Myocyte (in vitro differentiated cells): ENCODE data around the gene PPARGC1A. TPM values are rescaled to one million over a fixed set of nuclear protein-coding genes. Genes with fewer than 3 reads are reported as not detected.

Experiments
- DNase-seq: peaks from one replicate; pipeline ENCODE4 v3.0.0-alpha.2; 2012; ENCODE audit warnings: low read depth
- polyA plus RNA-seq: library from polyadenylated mRNA; unstranded; fragments of >200 nt; gene quantifications from one replicate; pipeline ENCODE4 v1.2.1, GENCODE V29; 2012; ENCODE audit warnings: missing spikeins
- total RNA-seq: library from RNA; depleted of rRNA; stranded (reverse); fragments of >200 nt; gene quantifications from 2 replicates; pipeline ENCODE4 v1.2.3, GENCODE V29; 2014

Gene PPARGC1A
- 4.8 and 8.2 TPM in 2 replicates for total RNA-seq
- polyA plus RNA-seq, result 0.52 TPM

DNA sequence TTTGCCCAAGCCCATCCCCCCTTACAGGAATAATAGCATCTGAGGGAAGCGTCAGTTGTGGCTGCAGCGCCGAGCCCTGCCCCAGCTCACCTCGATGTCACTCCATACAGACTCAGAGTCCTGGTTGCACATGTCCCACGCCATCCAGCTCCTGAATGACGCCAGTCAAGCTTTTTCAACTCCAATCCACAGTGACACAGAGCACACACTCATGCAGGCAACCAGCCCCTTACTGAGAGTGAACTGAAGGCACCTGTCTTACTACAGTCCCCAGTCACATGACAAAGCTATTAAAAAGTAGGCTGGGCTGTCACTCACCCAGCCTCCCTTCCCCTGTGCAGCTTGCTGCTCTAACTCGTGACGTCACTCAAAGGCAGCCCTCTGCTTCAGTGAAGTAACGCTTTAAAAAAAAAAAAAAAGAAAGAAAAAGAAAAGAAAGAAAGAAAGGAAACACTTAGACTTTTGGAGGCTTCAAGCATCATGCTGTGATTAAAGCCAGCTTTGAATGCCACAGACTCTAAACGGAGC lies at the start of gene PPARGC1A:
Gene PPARGC1A (minus strand): TSS at position 234 of the 528 bp plus-strand sequence. CDS start 90 bp downstream, at position 144.
- DNase-seq, result peak; percentile 78

DNA sequence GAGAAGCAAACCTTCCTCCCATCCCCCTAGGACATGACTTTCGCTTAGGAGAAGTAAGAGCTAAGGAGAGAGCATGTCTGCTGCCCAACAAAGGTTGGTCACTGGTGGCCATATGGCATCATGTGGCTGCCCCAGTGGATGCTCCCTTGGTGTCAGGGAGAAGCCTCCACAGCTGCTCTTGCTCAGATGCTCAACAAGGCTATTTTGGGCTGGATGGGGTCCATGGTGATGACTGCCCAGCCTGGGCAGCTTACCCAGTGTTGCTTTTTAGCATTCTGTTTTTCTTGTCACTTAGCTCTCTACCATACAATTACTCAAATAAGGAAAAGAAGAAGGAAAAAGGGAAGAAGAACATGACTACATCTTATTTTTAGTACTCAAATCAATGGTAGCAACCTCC lies 48.9 kb upstream of the PPARGC1A start:
- peak; percentile 89 for DNase-seq

DNA sequence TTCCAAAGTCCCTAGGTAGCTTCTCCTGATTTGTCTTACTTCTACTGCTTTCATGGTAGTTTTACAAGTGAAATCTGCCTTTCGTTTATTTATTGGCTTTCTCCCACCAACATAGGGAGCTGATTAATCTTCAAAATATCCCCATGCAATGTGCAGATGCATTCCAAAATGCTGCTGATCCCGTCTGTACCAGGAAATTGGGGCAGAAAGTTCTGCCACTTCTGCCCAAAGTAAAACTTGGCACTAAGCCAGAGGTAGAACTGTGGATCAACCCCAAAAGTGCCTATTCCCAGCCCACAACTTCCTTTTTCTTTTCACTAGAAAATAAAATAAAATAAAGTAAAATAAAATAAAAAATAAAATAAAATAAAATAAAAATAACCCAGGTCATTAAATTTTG lies 47.3 kb upstream of the PPARGC1A start:
- no peak for DNase-seq

- peak; percentile 98 for DNase-seq
Measured at GRCh38 chr4:23934915-23935314, 45.1 kb upstream of the PPARGC1A start.

DNA sequence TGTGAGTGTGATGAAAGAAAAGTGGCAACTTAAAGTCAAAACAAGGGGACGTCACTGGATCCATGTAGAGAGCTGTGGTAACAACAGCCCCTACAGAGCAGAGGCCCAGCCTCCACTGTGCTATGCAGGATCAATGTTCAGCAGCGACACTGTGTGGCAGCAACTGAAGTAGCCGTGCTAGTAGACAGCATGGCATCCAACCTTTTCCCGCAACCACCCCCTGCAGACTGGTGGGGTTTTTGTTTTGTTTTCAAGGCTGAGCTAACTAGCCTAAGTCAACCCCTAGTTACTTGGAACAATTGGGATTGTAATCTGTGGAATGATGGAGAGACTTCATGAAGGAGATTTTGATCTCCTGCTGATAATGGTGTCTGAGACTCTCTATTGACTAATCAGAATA lies 44.4 kb upstream of the PPARGC1A start:
- no peak for DNase-seq

DNA sequence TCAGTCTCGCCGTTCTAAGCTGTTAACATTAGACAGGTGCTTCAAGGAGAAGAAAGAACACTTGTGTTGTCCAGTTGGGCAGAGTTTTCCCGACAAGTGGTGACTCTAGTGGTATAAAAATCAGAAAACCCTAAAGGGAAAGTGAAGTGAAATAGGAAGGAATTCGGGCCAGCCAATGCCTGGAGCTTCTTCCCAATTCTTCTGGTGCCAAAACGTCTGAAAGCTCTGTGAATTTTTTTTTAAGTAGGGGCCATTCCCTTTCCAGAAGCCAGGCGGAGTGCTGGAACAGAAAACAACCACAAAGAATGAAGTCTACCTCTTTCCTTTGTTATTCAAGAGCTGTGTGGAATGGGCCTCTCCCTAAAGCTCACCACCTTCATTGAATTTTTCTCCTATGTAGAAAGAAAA lies 43.1 kb upstream of the PPARGC1A start:
- peak; percentile 76 for DNase-seq

- DNase-seq, result no peak
Measured at GRCh38 chr4:23932186-23932585, 42.3 kb upstream of the PPARGC1A start.

DNA sequence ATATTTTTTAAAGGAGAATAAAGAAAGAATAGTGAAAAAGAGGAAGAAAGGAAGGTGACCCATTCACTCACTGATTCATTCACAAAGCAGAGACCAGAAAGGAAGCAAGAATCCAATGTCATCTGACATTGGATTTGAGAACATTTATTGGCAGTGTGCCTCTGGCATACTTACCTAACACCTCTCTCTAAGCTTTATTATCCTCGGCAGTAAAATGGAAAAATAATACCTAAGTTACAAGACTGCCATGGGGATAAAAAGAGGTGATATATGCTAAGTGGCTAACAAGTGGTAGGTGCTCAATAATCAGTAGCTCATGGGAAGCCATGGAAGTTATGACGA lies 41.6 kb upstream of the PPARGC1A start:
- DNase-seq, result no peak

DNA sequence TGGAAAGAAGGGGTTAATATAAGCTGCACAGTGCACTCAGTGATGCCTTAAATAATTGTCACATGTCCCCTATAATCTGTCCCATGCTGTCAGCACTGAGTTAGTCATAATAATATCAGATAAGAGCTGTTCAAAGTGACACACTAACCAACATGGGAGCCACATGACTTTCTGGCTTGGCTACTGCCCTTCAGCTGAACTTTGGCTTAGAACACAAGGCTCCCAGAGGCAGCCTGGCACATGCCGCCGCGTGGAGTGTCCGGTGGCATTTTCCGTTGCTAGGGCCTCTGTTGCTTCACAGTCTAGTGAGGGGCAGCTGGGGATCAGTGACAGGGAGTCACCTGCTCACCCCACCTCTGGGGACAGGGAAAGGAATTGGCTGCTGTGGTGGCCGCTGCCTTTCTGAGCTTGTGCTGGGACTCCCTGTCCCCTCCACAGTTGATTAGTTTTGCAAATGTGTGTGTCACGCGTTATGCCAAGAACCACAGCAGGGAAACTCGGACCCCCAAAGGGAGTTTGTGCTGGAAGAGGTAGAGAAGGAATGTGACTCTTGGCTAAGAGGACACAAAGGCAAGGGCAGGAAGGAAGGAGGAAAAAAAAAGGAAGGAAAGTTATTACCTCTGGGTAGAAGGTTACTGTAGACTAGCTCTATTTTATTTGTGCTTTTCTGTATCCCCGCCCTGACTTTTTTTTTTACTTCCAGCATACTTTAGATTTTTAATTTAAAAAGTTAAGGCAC lies 41.1 kb upstream of the PPARGC1A start:
- DNase-seq, result peak; percentile 88

DNA sequence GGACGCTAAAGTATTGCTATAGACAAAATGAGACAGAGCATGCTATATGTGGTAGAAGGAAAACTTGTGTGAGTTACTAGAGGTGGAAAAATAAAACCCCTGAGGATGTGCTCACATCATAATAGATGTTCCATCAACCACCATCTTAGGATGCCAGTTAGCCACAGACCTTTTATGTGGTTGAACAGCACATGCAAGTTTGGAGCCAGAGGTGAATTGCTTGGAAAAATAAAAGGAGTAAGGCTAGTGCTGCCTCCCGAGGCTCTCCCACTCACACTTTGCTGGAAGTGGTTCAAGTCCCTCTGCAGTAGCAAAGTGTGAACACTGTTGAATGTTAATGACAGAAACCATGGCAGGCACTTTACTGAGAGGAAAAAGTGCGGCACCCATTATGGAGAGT lies 39.4 kb upstream of the PPARGC1A start:
- peak; percentile 55 for DNase-seq

DNA sequence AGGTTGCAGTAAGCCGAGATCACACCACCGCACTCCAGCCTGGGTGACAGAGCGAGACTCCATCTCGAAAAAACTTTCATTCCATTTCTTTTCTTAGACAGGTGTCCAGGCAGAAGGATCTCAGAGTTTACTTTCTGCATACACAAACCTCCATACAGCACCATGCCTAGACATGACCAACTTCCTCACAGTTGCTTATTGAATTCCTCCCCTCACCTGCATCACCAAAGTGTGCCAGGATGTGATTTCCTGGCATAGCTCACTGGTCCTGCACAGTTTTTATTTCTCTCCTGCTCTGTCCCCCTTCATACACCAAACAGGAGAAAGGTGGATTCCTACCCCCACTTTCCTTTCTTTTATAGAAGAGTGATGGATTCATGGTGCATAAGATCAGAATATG lies 34.7 kb upstream of the PPARGC1A start:
- DNase-seq, result no peak

DNA sequence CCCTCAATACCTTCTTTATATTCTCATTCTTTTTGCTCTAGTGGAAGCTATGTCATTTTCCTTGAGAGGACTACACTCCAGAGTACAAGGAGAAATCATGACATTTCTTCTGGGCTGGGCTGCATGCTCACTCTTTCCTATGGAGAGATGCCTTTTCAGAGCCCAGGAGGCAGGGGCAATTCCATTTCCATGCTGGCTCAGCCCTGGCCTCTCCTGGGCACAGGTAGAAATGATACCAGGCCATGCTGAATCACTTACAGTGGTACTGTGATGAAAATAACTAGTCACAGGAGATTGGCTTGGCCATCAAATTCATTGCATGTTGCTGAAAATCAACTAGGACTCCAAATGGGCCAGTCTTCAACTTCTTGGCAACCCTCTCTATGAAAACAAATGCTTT lies 34.0 kb upstream of the PPARGC1A start:
- DNase-seq, result no peak

DNA sequence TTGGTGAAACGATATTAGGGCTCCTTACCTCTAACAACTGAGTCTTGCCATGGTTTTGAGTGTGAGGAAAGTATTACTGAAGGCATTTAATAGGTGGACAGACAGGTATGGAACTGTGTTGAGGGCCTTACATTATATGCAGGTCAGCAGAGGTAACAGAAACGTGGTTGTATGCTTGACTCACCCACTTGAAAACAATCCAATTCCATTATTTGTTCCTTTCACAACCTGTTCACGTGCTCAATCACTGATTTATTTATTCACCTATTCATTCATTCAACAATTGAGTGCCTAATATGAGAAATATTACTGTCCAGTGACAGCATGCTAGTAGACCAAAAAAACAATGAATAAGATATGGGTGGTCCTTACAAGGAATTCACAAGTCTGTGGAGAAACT lies 33.3 kb upstream of the PPARGC1A start:
- DNase-seq, result no peak

- no peak for DNase-seq
Measured at GRCh38 chr4:23922541-23923111, 32.8 kb upstream of the PPARGC1A start.

GRCh38 chr4:23922013-23922412 lies 32.2 kb upstream of the PPARGC1A start:
- DNase-seq, result no peak

GRCh38 chr4:23921447-23921845 lies 31.6 kb upstream of the PPARGC1A start:
- no peak for DNase-seq

- no peak for DNase-seq
Measured at GRCh38 chr4:23920716-23921446, 31.0 kb upstream of the PPARGC1A start.

DNA sequence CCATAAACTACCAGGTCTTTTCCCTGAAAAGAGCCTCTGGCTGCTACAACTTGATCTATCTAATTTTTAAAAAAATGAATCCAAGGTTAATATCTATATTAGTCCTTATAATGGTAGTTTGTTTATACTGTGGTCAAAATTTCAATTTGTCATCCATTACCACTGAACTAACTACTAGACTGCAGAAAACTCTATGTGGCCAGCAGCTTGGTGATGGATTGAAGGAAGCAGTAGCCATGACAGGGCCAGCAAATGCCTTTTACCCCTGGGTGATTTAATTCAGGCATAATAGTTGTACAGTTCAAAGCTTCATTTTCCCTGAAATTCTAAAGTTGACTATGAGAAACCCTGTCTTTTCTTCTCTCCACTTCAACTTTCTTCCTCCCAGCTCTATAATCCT lies 30.4 kb upstream of the PPARGC1A start:
- DNase-seq, result no peak

- no peak for DNase-seq
Measured at GRCh38 chr4:23916282-23916681, 26.4 kb upstream of the PPARGC1A start.

DNA sequence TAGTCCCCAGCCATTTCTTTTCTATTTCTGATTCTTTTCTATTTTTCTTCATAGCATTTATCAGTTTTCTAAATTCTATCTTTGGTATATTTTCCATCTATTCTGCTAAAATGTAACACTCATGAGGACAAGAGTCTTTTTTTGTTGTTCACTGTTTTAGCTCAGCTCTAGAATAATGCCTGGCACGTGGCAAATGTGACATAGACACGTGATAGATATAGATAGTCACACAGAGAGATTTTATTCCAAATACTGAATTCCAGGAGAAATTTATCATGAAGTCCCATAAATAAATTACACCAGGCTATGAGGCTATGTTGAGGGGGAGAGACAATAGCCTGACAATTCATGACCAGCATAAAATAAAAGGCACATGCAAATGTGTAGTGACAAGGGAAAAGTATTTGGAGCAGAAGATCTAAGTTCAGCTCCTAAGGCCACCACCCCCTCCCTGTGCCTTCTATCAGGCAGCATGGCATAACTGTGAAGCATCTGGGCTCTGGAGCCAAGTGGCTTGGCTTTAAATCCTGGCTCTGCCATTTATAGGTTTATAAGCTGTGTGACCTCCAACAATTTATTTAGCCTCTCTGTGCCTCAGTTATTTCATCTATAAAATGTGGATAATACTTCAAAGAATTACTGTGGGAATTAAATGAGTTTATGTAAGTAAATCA lies 25.7 kb upstream of the PPARGC1A start:
- no peak for DNase-seq

- no peak for DNase-seq
Measured at GRCh38 chr4:23911675-23912455, 22.0 kb upstream of the PPARGC1A start.
